Mucosa of stomach (tissue), 1 donor: ENCODE results near the gene ASAP2.

ENCODE experiments used
- H3K27me3 ChIP-seq: one replicate; pipeline ENCODE4 v1.7.0; 2013; ENCODE audit warnings: mild to moderate bottlenecking, low read length; ENCODE audit not compliant: control insufficient read depth, insufficient read depth
- H3K36me3 ChIP-seq: one replicate; pipeline ENCODE4 v1.7.0; 2013; ENCODE audit warnings: low read length; ENCODE audit not compliant: control insufficient read depth, insufficient read depth
- H3K4me1 ChIP-seq: one replicate; pipeline ENCODE4 v1.7.0; 2013; ENCODE audit warnings: mild to moderate bottlenecking, low read length; ENCODE audit not compliant: control insufficient read depth, insufficient read depth
- H3K4me3 ChIP-seq: one replicate; pipeline ENCODE4 v1.7.0; 2013; ENCODE audit warnings: low read length
- H3K9ac ChIP-seq: one replicate; pipeline ENCODE4 v1.7.0; 2013; ENCODE audit warnings: mild to moderate bottlenecking, low read length, moderate library complexity
- H3K9me3 ChIP-seq: one replicate; pipeline ENCODE4 v1.7.0; 2013; ENCODE audit warnings: mild to moderate bottlenecking, low read length, moderate library complexity; ENCODE audit not compliant: control insufficient read depth
- donor health status: Pancreatic carcinoma.

ASAP2 gene

GRCh38 chr2:9269295-9269694, 62.7 kb downstream of the ASAP2 start:
- H3K9ac ChIP-seq: no peak overlapping the region
- H3K4me3 ChIP-seq: no peak overlapping the region
- H3K36me3 ChIP-seq: no peaks in the 10 kb centered on the region
- H3K27me3 ChIP-seq: no peaks in the 10 kb centered on the region
- H3K4me1 ChIP-seq: peaks cover 19% of the 10 kb centered on the region
- H3K9me3 ChIP-seq: no peaks in the 10 kb centered on the region

- no peak overlapping the region for H3K9ac ChIP-seq
Observed at GRCh38 chr2:9269695-9270360, 63.2 kb downstream of the ASAP2 start.

GRCh38 chr2:9271091-9271490, 64.5 kb downstream of the ASAP2 start:
- Histone ChIP-seq H3K4me1 (peaks cover 32% of the 10 kb centered on the region), H3K9me3 (no peaks in the 10 kb centered on the region), H3K36me3 (no peaks in the 10 kb centered on the region), H3K4me3 (no peak overlapping the region), H3K9ac (no peak overlapping the region), H3K27me3 (no peaks in the 10 kb centered on the region)

More at GRCh38 chr2:9269695-9270360, 63.2 kb downstream of the ASAP2 start:
- H3K27me3 ChIP-seq: no peaks in the 10 kb centered on the region
- no peaks in the 10 kb centered on the region for H3K36me3 ChIP-seq
- H3K4me1 ChIP-seq: peaks cover 24% of the 10 kb centered on the region
- no peak overlapping the region for H3K4me3 ChIP-seq
- no peaks in the 10 kb centered on the region for H3K9me3 ChIP-seq

GRCh38 chr2:9271691-9272090, 65.1 kb downstream of the ASAP2 start:
- Histone ChIP-seq H3K4me3 (no peak overlapping the region), H3K4me1 (peaks cover 32% of the 10 kb centered on the region), H3K36me3 (no peaks in the 10 kb centered on the region), H3K9me3 (no peaks in the 10 kb centered on the region), H3K27me3 (no peaks in the 10 kb centered on the region), H3K9ac (no peak overlapping the region)

GRCh38 chr2:9273486-9274130, 67.0 kb downstream of the ASAP2 start:
- Histone ChIP-seq H3K4me3 (no peak overlapping the region), H3K36me3 (no peaks in the 10 kb centered on the region), H3K9ac (no peak overlapping the region), H3K9me3 (no peaks in the 10 kb centered on the region), H3K4me1 (peaks cover 26% of the 10 kb centered on the region), H3K27me3 (no peaks in the 10 kb centered on the region)

GRCh38 chr2:9274701-9275343, 68.2 kb downstream of the ASAP2 start:
- Histone ChIP-seq H3K36me3 (no peaks in the 10 kb centered on the region), H3K9ac (no peak overlapping the region), H3K9me3 (no peaks in the 10 kb centered on the region), H3K27me3 (no peaks in the 10 kb centered on the region), H3K4me3 (no peak overlapping the region), H3K4me1 (peaks cover 20% of the 10 kb centered on the region)

- H3K27me3 ChIP-seq: no peaks in the 10 kb centered on the region
Observed at GRCh38 chr2:9275399-9275798, 68.8 kb downstream of the ASAP2 start.

GRCh38 chr2:9276074-9276473, 69.5 kb downstream of the ASAP2 start:
- no peaks in the 10 kb centered on the region for H3K36me3 ChIP-seq
- H3K9ac ChIP-seq: no peak overlapping the region
- H3K9me3 ChIP-seq: no peaks in the 10 kb centered on the region
- no peaks in the 10 kb centered on the region for H3K27me3 ChIP-seq
- no peak overlapping the region for H3K4me3 ChIP-seq
- H3K4me1 ChIP-seq: peaks cover 30% of the 10 kb centered on the region

More at GRCh38 chr2:9275399-9275798, 68.8 kb downstream of the ASAP2 start:
- Histone ChIP-seq H3K9me3 (no peaks in the 10 kb centered on the region), H3K36me3 (no peaks in the 10 kb centered on the region), H3K9ac (no peak overlapping the region), H3K4me3 (no peak overlapping the region), H3K4me1 (peaks cover 23% of the 10 kb centered on the region)

GRCh38 chr2:9276901-9277451, 70.4 kb downstream of the ASAP2 start:
- Histone ChIP-seq H3K9me3 (no peaks in the 10 kb centered on the region), H3K4me1 (peaks cover 39% of the 10 kb centered on the region), H3K27me3 (no peaks in the 10 kb centered on the region), H3K4me3 (no peak overlapping the region), H3K9ac (no peak overlapping the region), H3K36me3 (peaks cover 6% of the 10 kb centered on the region)

GRCh38 chr2:9278439-9278838, 71.8 kb downstream of the ASAP2 start:
- no peaks in the 10 kb centered on the region for H3K9me3 ChIP-seq
- no peak overlapping the region for H3K9ac ChIP-seq
- H3K27me3 ChIP-seq: no peaks in the 10 kb centered on the region
- H3K4me3 ChIP-seq: no peak overlapping the region
- peaks cover 6% of the 10 kb centered on the region for H3K36me3 ChIP-seq
- H3K4me1 ChIP-seq: peaks cover 50% of the 10 kb centered on the region

GRCh38 chr2:9279426-9279825, 72.8 kb downstream of the ASAP2 start:
- Histone ChIP-seq H3K4me3 (no peak overlapping the region), H3K9me3 (no peaks in the 10 kb centered on the region), H3K27me3 (no peaks in the 10 kb centered on the region), H3K4me1 (peaks cover 53% of the 10 kb centered on the region), H3K36me3 (peaks cover 6% of the 10 kb centered on the region), H3K9ac (no peak overlapping the region)

GRCh38 chr2:9280224-9280623, 73.6 kb downstream of the ASAP2 start:
- Histone ChIP-seq H3K36me3 (peaks cover 6% of the 10 kb centered on the region), H3K4me1 (peaks cover 51% of the 10 kb centered on the region), H3K4me3 (no peak overlapping the region), H3K9ac (no peak overlapping the region), H3K27me3 (no peaks in the 10 kb centered on the region), H3K9me3 (no peaks in the 10 kb centered on the region)
